Activated CD8-positive, alpha-beta memory T cell treated with anti-CD3 and anti-CD28 coated beads for 1 hour (primary cell): Measurements from ENCODE around the gene SERPINA12.

ENCODE experiments used
- DNase-seq, 2 donors: peaks; one replicate each; pipeline ENCODE4 v3.0.0-alpha.2; 2020; ENCODE audit warnings: low read depth in 1 of 2; ENCODE audit errors: extremely low read depth in 1 of 2

The SERPINA12 gene

DNA sequence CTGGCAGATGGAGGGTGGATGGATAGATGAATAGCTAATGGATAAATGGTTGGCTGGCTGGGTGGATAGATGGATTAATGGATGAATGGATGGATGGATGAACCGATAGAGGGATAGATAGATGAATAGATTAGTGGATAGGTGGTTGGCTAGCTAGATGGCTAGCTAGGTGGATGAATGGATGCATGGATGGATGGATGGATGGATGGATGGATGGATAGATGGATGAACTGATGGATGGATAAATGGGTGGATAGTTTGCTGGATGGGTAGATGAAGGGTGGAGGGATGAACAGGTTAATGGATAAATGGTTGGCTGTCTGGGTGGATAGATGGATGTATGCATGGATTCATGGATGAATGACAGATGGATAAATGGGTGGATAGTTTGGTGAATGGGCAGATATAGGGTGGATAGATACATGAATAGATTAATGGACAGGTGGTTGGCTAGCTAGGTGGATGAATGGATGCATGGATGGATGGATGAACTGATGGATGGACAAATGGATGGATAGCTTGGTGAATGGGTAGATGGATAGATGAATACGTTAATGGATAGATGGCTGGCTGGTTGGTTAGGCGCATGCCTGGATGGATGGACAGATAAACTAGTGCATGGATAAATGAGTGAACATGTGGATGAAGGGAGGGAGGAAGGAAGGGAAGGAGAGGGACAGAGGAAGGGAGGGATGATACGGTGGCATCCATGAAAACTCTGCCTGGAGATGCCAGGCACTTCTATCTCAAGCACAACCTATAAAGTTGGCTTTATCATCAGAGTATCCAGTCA lies 41.3 kb downstream of the SERPINA12 start:
- no peak for DNase-seq

DNA sequence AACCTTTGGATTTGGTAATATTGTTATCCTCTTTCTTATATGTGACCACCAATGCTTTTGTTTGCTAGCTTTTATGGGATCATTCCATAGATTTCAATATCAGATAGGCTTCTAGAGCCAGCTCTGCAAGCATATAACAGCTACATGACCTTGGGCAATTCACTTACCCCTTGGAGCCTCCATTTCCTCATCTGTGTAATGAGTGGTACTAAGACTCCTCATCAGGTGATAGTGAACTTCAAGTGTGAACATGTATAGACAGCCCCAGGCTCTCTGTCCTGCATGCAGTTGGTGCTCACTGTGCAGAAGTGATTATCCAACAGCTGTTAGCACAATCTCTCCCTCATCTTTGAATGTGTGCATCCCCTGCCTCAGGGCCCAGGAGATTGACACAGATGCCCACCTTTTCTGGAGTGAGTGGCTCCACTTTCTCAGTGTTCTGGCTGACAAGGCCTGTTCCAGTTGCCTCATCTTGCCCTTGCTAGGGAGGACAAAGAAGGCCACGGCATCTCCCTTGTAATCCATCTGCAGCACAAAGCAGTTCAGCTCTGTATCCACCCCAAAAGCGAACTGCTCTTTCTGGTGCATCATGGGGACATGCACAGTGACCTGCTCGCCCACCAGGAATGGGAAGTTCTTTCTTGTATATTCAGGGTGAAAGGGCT lies 42.4 kb downstream of the SERPINA12 start:
- no peak for DNase-seq

DNA sequence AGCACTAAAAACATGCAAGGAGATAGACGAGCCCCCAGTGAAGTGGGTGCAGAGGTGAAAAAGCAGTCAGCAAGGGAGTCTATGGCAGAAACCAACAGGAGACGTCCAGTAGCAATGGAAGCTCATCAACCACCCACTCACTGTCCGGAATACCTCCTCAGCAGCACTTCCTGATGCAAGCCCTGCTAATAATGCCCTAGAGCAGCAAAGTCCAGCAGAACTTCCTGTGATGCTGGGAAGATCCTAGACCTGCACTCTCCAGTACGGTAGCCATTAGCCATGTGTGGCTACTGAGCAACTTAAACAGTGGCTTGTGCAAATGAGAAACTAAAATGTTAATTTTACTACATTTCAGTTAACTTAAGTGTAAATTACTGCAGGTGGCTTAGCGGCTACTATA lies 44.2 kb downstream of the SERPINA12 start:
- DNase-seq = no peak

GRCh38 chr14:94464290-94464689 lies 45.0 kb downstream of the SERPINA12 start:
- DNase-seq = no peak

- no peak for DNase-seq
These were observed 46.3 kb downstream of the SERPINA12 start for GRCh38 chr14:94462763-94463572.

- DNase-seq = no peak
These were observed 47.1 kb downstream of the SERPINA12 start for GRCh38 chr14:94462219-94462551.

DNA sequence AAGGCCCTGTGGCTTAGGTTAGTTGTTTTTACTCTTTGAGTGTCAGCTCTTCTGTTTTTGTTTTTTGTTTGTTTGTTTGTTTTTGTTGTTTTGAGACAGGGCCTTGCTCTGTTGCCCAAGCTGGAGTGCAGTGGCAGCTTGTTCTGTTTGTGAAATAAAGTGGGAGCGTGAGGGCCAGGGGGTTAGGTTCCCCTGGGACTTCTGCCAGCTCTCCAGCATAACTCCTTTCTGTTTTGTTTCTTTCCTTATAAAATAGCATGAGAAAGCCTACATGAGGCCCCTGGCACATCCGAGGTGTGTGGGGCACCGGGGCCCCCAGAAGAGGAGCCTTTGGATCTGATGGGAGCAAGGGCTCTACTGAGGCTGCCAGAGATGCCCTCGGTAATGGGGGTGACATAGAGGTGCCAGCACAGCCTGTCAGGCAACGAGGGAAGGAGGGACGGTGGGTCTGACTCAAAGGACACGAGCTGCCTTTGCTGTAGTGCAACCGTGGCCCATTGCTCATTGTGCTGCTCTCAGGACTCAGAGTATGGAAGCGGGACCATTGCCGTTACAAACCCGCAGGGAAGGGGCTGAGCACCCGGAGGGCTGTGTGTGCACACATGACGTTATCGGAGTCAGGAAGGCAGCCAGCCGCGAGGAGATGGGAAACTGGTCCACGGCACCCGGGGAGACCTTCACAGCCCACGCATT lies 47.6 kb downstream of the SERPINA12 start:
- DNase-seq = no peak

DNA sequence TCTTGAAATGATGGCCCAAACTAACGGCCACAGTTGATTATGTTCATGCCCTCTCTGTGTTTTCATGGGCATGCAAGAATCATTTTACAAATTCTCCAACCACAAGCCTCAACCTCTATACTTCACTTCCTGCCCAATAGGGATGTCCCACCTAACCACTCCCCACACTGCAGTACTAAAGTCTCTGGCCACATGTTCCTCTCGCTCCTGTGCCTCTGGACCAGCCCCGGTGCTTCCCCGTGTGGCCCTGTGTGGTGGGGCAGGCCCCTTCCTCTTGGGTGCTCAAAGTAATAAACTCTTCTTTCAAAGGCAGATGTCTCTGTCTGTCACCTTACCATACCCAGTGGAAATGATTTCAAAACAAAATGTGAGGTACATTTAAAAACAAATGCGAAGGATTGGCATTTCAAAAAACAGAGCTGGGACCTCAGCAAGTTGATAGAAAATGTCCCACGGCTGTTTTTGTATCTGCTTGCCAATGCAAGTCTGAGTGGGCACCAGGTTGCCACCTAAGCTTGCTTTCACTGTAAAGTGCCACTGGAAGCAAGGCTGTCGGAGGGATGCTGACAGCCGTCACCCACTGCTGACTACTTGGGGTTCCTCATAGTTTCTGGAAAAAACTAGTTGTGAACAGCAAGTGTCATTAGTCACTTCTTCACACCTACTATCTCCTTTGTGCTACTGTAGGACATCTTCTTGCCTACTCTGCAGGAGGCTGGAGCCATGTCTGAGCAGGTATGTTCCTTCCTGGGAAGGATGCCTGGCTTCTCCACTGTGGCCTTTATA lies 48.4 kb downstream of the SERPINA12 start:
- DNase-seq = no peak

DNA sequence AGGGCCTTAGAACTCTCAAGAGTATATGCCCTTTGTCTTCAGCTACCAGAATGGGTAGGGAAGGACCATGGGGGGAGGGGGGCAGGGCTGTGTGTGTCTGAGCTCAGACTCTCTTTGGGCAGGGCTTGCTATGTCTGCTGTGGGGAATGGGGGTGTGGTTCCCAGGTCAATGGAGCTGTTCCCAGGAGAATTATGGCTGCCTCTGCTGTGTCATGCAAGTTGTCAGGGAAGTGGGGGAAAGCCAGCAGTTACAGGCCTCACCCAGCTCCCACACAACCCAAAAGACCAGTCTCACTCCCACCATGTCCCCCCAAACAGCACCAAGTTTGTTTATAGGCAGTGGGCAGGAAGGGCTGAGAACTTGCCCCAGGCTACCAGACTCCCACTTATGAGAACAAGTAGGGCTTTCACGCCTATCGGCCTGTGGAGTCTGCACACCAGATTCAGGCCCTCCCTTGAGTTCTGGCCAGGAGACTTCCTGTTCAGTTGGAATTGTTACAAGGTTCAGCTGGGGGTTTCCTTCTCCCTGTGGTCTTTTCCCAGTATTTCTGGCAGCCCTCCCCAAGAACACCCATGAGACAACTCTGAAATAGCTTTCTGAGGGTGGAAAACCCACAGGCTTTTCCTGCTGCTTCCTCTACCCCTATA lies 50.6 kb downstream of the SERPINA12 start:
- DNase-seq = no peak

- DNase-seq = no peak
These were observed 51.2 kb downstream of the SERPINA12 start for GRCh38 chr14:94458096-94458495.

- DNase-seq = no peak
These were observed 53.3 kb downstream of the SERPINA12 start for GRCh38 chr14:94455928-94456327.

GRCh38 chr14:94451826-94452225 lies 57.4 kb downstream of the SERPINA12 start:
- DNase-seq = no peak

DNA sequence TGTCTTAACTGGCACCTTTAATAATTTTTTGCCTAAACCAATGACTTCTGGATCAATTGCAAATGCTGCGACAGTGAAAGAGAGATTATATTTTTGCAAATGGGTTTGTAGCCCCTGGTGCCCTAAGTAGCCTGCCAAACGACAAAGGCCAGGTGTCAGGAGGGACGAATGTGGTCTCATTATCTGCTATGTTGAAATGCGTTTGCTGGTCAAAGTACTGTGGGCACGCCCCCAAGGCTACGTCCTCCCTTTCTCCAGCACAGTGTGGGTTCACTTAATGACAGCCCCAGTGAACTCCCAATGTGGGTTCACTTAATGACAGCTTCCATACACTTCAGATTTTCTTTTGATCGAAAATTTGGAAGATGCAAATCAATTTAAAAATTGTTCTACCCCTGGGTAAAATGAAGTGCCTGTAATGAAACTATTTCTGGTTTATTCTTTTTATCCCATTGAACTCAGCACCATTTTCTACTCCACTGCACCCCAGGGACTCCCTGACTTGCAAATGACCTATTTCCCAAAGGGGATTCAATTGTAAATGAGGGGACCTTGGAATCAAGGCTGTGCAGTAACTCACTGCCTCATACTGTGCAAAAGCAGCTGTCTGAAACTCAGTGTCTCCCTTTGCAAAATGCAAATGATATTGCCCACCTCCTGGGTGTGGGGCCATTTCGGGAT lies 58.0 kb downstream of the SERPINA12 start:
- no peak for DNase-seq

DNA sequence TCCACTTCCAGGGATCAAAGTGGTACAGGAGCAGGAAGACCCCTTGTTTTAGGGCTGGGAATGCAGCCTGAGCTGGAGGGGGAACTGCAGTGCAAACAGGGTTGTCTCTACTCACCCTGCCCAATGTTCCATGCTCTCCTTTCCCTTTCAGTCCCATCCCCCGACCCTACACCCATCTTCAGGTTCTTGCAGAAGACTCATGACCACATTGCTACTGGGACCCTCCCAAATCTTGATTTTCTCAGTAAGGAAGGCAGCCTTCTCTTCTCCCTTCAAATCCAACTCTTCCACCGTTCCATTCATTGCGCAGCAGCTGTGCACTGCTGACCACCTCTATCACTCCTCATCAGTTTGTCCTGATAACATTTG lies 58.6 kb downstream of the SERPINA12 start:
- no peak for DNase-seq

- no peak for DNase-seq
These were observed 59.3 kb downstream of the SERPINA12 start for GRCh38 chr14:94449930-94450329.

DNA sequence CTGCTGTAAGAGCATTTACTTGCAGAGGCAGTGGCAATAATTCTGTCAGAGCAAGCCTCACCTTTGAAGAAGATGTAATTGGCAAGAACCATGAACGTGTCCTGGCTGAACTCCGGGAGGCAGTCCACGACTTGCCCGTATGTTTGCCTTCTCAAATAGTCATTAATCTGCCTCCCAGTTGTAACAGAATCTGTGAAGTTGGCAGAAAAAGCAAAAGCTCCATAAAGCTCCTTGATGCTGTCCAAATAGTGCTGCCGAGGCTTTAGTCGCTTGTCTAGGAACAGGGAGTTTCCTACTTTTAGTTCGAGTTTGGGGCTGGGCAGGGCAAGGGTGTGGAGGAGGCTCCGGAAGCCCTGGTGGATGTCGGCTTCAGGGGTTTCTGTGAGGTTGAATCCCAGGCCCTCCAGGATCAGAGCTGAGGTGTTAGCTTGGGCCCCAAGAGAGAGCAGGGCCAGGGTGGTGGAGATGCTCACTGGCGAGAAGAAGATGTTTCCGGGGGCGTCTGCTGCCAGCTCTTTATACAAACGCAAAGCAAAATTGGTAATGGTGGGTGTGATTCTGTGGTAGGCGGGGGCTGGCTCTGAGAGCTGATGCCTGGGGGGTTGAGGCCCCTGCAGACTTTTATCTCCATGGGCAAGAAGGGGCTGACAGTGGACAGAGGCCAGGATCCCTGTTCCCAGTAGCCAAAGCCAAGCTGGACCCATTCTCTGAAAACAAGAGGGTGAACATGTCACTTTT lies 61.0 kb downstream of the SERPINA12 start:
- no peak for DNase-seq

DNA sequence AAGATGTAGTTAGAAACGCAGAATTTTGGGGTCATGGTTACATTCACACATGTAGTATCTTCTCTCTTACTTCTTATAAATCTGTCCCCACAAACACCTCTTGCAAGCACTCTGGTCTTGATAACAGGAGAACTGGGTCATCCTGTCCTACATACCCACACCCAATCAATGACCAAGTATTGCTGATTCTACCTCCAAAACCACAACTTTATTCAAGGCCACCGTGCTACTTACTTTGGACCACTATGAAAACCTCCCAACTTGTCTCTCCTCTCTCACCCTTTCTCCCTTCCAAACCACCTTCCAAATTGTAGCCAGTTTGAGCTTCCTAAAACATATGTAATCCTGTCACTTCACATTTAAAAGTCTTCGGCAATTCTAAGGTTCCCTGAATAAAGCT lies 62.1 kb downstream of the SERPINA12 start:
- no peak for DNase-seq

DNA sequence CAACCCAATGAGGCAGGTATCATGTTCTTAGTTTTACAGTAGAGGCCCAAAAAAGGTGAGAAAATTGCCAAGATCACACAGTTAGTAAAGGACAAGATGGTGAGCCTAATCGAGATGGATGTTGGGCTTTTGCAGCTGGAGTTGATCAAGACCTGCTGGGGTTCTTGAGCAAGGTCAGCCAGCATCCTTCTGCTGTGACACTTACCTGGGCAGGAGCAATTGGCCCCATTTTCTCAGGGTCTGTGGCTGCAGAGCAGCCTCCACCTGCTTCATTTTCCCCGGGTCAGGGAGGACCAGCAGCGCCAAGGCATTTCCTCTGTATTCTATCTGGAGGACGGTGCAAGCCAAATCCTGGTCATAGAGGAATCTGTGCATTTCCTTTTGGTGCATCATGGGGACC lies 63.1 kb downstream of the SERPINA12 start:
- DNase-seq = no peak

DNA sequence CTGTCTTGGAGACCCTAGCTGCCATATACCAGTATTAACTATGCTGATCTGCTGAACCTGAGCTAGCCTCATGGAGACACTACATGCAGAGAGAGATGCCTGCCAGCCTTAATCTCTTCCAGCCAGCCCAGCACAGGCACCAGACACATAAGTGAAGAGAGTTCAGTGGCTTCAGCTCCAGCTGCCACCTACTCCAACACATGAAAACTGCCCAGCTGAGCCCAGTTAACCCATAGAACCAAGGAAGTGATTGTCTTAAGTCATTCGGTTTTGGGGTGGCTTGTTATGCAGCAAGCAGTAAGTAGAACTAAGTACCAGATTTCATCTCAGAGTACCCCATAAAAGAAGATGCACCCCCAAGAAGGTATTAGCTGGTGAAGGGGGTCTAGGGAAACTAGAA lies 64.3 kb downstream of the SERPINA12 start:
- no peak for DNase-seq
